HepG2 (cell line): ENCODE results near the gene PRKAR1B. TPM values are rescaled to one million over a fixed set of nuclear protein-coding genes. Genes with fewer than 3 reads are reported as not detected.

ENCODE experiments used
- ATAC-seq: fragments of 200-7000 bp; cut with Tn5 transposase; 3 replicates; pipeline ENCODE4 v1.9.1; 2020; ENCODE audit warnings: mild to moderate bottlenecking, moderate library complexity
- BruUV-seq: library from RNA; stranded (reverse); fragments of 400-500 nt; replicated peaks from 2 replicates; lab custom pipeline; 2021; lab: Mats Ljungman, UMichigan
- CTCF ChIA-PET: fragments of 300-600 bp; formaldehyde crosslinking; extraction: SDS; loops from one replicate; lab custom pipeline; 2021; ENCODE audit warnings: low total read pairs, inconsistent platforms, low intra/inter-chr PET ratio; lab: Yijun Ruan, JAX
- POLR2A ChIA-PET: fragments of 350-600 bp; sonication (Branson Sonifier 250); formaldehyde crosslinking; loops from one replicate; lab custom pipeline; 2020; ENCODE audit warnings: antibody characterized with exemption, inconsistent platforms; lab: Yijun Ruan, JAX
- DNase-seq: peaks from one replicate; pipeline ENCODE4 v3.0.0-alpha.2; 2015; ENCODE audit warnings: low spot score
- FAIRE-seq: peaks from 3 replicates; lab custom pipeline; 2011; peaks lifted over from hg19 to GRCh38; lab: Jason Lieb, UNC
- H2AFZ ChIP-seq: one replicate; pipeline ENCODE4 v1.6.1; 2011; ENCODE audit warnings: low read length, inconsistent platforms
- H3K27ac ChIP-seq: fragments of 300-600 bp; 3 replicates; pipeline ENCODE4 v1.8.0; 2011; ENCODE audit warnings: mixed run types, mild to moderate bottlenecking, mixed read lengths, low read length, inconsistent platforms; ENCODE audit not compliant: insufficient read depth; ENCODE audit errors: extremely low read length
- H3K27me3 ChIP-seq, 2 experiments: fragments of 200-600 bp in 1 of 2; 2 replicates in 1 of 2; 3 replicates in 1 of 2; pipeline versions ENCODE4 v1.6.0 to v1.8.0; 2011; ENCODE audit warnings: low read length in 2 of 2, mild to moderate bottlenecking in 2 of 2, moderate library complexity in 2 of 2, inconsistent platforms in 1 of 2; ENCODE audit not compliant: insufficient read depth in 2 of 2, control insufficient read depth in 1 of 2
- H3K36me3 ChIP-seq, 2 experiments: fragments of 200-600 bp in 1 of 2; replicated peaks in 1 of 2; 2 replicates in 1 of 2; 3 replicates in 1 of 2; pipeline versions ENCODE4 v1.5.1 to v1.8.0; 2011; ENCODE audit warnings: low read length in 2 of 2, inconsistent platforms in 1 of 2; ENCODE audit not compliant: insufficient read depth in 2 of 2, control insufficient read depth in 1 of 2
- H3K4me1 ChIP-seq: 2 replicates; pipeline ENCODE4 v1.5.1; 2012; ENCODE audit warnings: low read length, inconsistent platforms; ENCODE audit not compliant: insufficient read depth
- H3K4me2 ChIP-seq: 2 replicates; pipeline ENCODE4 v1.6.0; 2011; ENCODE audit warnings: low read depth, low read length, inconsistent platforms
- H3K4me3 ChIP-seq, 3 experiments: fragments of 200-600 bp in 1 of 3; sonication (generic), shearing (Covaris generic) in 1 of 3; replicated peaks in 1 of 3; 2 replicates each; pipeline ENCODE4 v1.5.1; 2011 to 2016; ENCODE audit warnings: low read length in 3 of 3, inconsistent platforms in 2 of 3, low read depth in 2 of 3, mild to moderate bottlenecking in 2 of 3, control low read depth in 1 of 3, mixed read lengths in 1 of 3; ENCODE audit not compliant: insufficient read depth in 1 of 3
- H3K79me2 ChIP-seq: one replicate; pipeline ENCODE4 v1.6.1; 2011; ENCODE audit warnings: low read length, inconsistent platforms; ENCODE audit not compliant: insufficient read depth
- H3K9ac ChIP-seq: 2 replicates; pipeline ENCODE4 v1.6.0; 2011; ENCODE audit warnings: mild to moderate bottlenecking, low read depth, low read length, inconsistent platforms; ENCODE audit not compliant: insufficient read depth
- H3K9me3 ChIP-seq: 2 replicates; pipeline ENCODE4 v1.5.1; 2012; ENCODE audit warnings: mild to moderate bottlenecking, low read length
- H4K20me1 ChIP-seq: 2 replicates; pipeline ENCODE4 v1.6.0; 2011; ENCODE audit warnings: inconsistent platforms, mild to moderate bottlenecking, low read length, moderate library complexity; ENCODE audit not compliant: insufficient read depth
- ETV5 ChIP-seq: IDR thresholded peaks from 2 replicates; pipeline ENCODE4 v1.6.1; 2018; ENCODE audit warnings: missing biosample characterization, missing genetic modification reagents, inconsistent platforms, borderline replicate concordance
- LBX2 ChIP-seq: sonication (generic); formaldehyde crosslinking; IDR thresholded peaks from 2 replicates; pipeline ENCODE4 v1.5.0; 2020; ENCODE audit warnings: missing genetic modification reagents, mild to moderate bottlenecking, borderline replicate concordance
- NFIB ChIP-seq: sonication (generic); formaldehyde crosslinking; IDR thresholded peaks from 2 replicates; pipeline ENCODE4 v1.9.0; 2021; ENCODE audit warnings: missing genetic modification reagents, mild to moderate bottlenecking, borderline replicate concordance
- PHF21A ChIP-seq: sonication (generic); formaldehyde crosslinking; IDR thresholded peaks from 2 replicates; pipeline ENCODE4 v1.5.0; 2020; ENCODE audit warnings: mild to moderate bottlenecking, missing genetic modification reagents
- SP1 ChIP-seq, 2 experiments: fragments of 450-650 bp in 1 of 2; sonication (generic) in 1 of 2; formaldehyde crosslinking in 1 of 2; IDR thresholded peaks; 2 replicates each; pipeline versions ENCODE4 v1.4.0 to v1.6.1; 2016 to 2020; ENCODE audit warnings: missing genetic modification reagents in 1 of 2
- STAT5B ChIP-seq: sonication (generic); formaldehyde crosslinking; IDR thresholded peaks from 2 replicates; pipeline ENCODE4 v1.4.0; 2020; ENCODE audit warnings: missing genetic modification reagents
- ZBTB7A ChIP-seq: sonication (generic); formaldehyde crosslinking; IDR thresholded peaks from 2 replicates; pipeline ENCODE4 v1.8.0; 2022; ENCODE audit warnings: mild to moderate bottlenecking, missing genetic modification reagents
- ZNF263 ChIP-seq: sonication (generic); formaldehyde crosslinking; IDR thresholded peaks from 2 replicates; pipeline ENCODE4 v1.4.0; 2020; ENCODE audit warnings: missing genetic modification reagents
- WGBS: methylation state at CpG from one replicate; pipeline ENCODE4 v1.1.6; 2017; ENCODE audit warnings: low lambda C conversion rate; 5-methylcytosine and 5-hydroxymethylcytosine counted together
- in situ Hi-C: cut with HindIII; loops from 2 replicates; pipeline ENCODE4 v1.10.0; 2017; ENCODE audit warnings: low pct_unique_long_range_greater_than_20kb; ENCODE audit not compliant: extremely low pct_ligation_motif_present
- intact Hi-C: fragments of 100-400 bp; cut with micrococcal nuclease; formaldehyde crosslinking; loops from one replicate; pipeline ENCODE4 v1.10.0; 2022; ENCODE audit not compliant: unreplicated experiment
- polyA plus RNA-seq, 8 experiments: library from polyadenylated mRNA; depleted of rRNA in 3 of 8; stranded (reverse) in 7 of 8; unstranded in 1 of 8; fragments of >200 nt; fragmentation: Illumina TruSeq in 4 of 8; extraction: Trizol in 4 of 8; gene quantifications; 2 replicates each; pipeline versions ENCODE4 v1.2.1 to v1.2.3, GENCODE V29; 2011 to 2016; ENCODE audit warnings: low read depth in 4 of 8, missing spikeins in 1 of 8, mixed read lengths in 1 of 8; ENCODE audit not compliant: insufficient read depth in 1 of 8
- total RNA-seq, 5 experiments: library from RNA; depleted of rRNA; stranded (reverse); fragments of >200 nt; fragmentation: Illumina TruSeq; extraction: Trizol; gene quantifications; 2 replicates each; pipeline ENCODE4 v1.2.3, GENCODE V29; 2016; ENCODE audit warnings: low read depth in 1 of 5

The PRKAR1B gene
- total and polyA plus RNA-seq, 2 of the 13 experiments (the other 11 are each of a cell fraction or from before 2014, with no cell fraction given): 7.9 to 28.2 TPM

GRCh38 chr7:631291-631711 is 95.8 kb downstream of the PRKAR1B start (continued):
- no peak for TF ChIP-seq LBX2 (CRISPR knock-in tag)
- no peak for TF ChIP-seq NFIB (CRISPR knock-in tag)
- no peak for TF ChIP-seq ZBTB7A (CRISPR knock-in tag)
- no peak for TF ChIP-seq STAT5B (CRISPR knock-in tag)
- no peak for TF ChIP-seq ETV5 (CRISPR knock-in tag)
- TF ChIP-seq, all 625 proteins: peak for 0

GRCh38 chr7:630539-630938 is 96.5 kb downstream of the PRKAR1B start:
- Histone ChIP-seq H3K79me2 (no peaks in the 10 kb centered on the region), H3K4me3 (no peak overlapping the region), H4K20me1 (no peaks in the 10 kb centered on the region), H3K9me3 (peaks cover 9% of the 10 kb centered on the region), H3K36me3 (0 out of 5 replicates have a peak, but pooled peaks cover 0 to 4% of the 10 kb centered on the region in 2 experiments), H2AFZ (no peak overlapping the region), H3K4me1 (no peaks in the 10 kb centered on the region), H3K27ac (no peak overlapping the region), H3K9ac (no peak overlapping the region), H3K27me3 (no peaks in the 10 kb centered on the region), H3K4me2 (no peak overlapping the region)
- in situ Hi-C loops (loop anchor here (10.0 kb wide), 1 partner anchor 306 kb away; no protein-coding TSS in a partner anchor), intact Hi-C loops (no loop called here)
- 92% methylated on average over 4 of the region's 5 CpGs for WGBS
- ATAC-seq (no peak), FAIRE-seq (no peak), DNase-seq (no peak)
- no peak for TF ChIP-seq PHF21A (CRISPR knock-in tag)
- TF ChIP-seq ZNF263 (CRISPR knock-in tag): peak; percentile 44; the same call in 1 of the 2 replicates
- TF ChIP-seq SP1 (IDR thresholded peaks at IDR 0.05): no peak
- TF ChIP-seq SP1 (CRISPR knock-in tag; IDR thresholded peaks at IDR 0.05): no peak
- BruUV-seq: no TSS peak
- ChIA-PET CTCF (no interaction called here), POLR2A (no interaction called here)
